ENCODE data around the gene DAB1. TPM values are rescaled to one million over a fixed set of nuclear protein-coding genes. Genes with fewer than 3 reads are reported as not detected.
A peak's percentile ranks its signal among the peaks of the same experiment; 100 is the strongest.

The DAB1 gene
- total RNA-seq, 1 donor from 2014 or later: 14.0 TPM

DNA sequence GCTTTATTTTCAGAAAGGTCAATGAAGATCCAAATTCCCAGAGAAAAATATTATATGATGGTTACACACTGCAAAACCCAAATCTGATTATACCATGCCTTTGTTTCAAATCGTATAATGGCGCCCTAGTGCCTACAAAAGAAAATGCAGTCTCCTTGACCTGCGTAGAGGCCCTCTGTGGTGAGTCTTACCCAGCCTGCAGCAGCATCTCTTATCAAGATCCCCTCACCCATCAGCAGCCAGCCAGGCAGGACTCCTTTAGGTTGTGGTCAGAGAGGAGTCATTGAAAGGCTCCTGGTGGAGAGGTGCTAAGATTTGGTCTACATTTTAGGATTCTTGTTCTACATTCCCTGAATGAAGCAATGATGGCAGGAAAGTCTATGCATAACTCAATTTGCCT is 23.7 kb upstream of the DAB1 start:
- DNase-seq (ENCODE audit: low read depth, low spot score): no peak
- peaks cover 5% of the 10 kb centered on the region for H3K27me3 Mint-ChIP-seq (ENCODE audit: low read depth)
- no peak overlapping the region for H3K27ac Mint-ChIP-seq (ENCODE audit: unreplicated experiment)
- H3K9me3 Mint-ChIP-seq: peaks cover 3% of the 10 kb centered on the region
- H3K4me3 Mint-ChIP-seq: no peak overlapping the region
- no peaks in the 10 kb centered on the region for H3K36me3 Mint-ChIP-seq (ENCODE audit: low read depth)
- TF ChIP-seq, protein P1, sequence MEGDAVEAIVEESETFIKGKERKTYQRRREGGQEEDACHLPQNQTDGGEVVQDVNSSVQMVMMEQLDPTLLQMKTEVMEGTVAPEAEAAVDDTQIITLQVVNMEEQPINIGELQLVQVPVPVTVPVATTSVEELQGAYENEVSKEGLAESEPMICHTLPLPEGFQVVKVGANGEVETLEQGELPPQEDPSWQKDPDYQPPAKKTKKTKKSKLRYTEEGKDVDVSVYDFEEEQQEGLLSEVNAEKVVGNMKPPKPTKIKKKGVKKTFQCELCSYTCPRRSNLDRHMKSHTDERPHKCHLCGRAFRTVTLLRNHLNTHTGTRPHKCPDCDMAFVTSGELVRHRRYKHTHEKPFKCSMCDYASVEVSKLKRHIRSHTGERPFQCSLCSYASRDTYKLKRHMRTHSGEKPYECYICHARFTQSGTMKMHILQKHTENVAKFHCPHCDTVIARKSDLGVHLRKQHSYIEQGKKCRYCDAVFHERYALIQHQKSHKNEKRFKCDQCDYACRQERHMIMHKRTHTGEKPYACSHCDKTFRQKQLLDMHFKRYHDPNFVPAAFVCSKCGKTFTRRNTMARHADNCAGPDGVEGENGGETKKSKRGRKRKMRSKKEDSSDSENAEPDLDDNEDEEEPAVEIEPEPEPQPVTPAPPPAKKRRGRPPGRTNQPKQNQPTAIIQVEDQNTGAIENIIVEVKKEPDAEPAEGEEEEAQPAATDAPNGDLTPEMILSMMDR (conservative IDR thresholded peaks at IDR 0.05): no peak
- no peaks in the 10 kb centered on the region for H3K4me1 Mint-ChIP-seq

DNA sequence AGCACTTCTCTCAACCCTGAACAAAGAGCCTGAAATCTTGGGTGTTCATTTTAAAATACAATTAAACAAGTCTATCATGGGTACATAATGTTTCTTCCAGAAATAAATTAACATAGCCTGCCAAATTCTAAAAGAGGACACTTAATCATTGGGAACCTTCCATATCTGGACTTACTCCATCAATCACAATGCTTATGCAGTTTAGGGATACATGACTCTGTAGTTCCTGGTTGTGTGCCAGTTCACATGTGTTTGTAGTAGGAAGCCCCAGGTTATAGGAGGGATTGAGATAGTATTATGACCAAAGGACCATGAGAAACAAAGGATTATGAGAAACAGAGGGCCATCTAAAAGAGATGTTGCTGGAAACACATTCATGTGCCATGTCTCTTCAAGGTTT is 19.1 kb upstream of the DAB1 start:
- Mint-ChIP-seq H3K4me1 (peaks cover 5% of the 10 kb centered on the region), H3K36me3 (ENCODE audit: low read depth) (peaks cover 2% of the 10 kb centered on the region), H3K27me3 (ENCODE audit: low read depth) (no peaks in the 10 kb centered on the region), H3K27ac (ENCODE audit: unreplicated experiment) (no peak overlapping the region), H3K9me3 (no peaks in the 10 kb centered on the region), H3K4me3 (no peak overlapping the region)
- no peak for DNase-seq (ENCODE audit: low read depth, low spot score)
- TF ChIP-seq, protein P1 (conservative IDR thresholded peaks at IDR 0.05): no peak

GRCh38 chr1:57440096-57440495 is 16.2 kb upstream of the DAB1 start:
- no peaks in the 10 kb centered on the region for H3K27me3 Mint-ChIP-seq (ENCODE audit: low read depth)
- H3K4me1 Mint-ChIP-seq: peaks cover 9% of the 10 kb centered on the region
- peaks cover 2% of the 10 kb centered on the region for H3K36me3 Mint-ChIP-seq (ENCODE audit: low read depth)
- TF ChIP-seq, protein P1 (conservative IDR thresholded peaks at IDR 0.05): no peak
- H3K9me3 Mint-ChIP-seq: no peaks in the 10 kb centered on the region
- no peak overlapping the region for H3K4me3 Mint-ChIP-seq
- H3K27ac Mint-ChIP-seq (ENCODE audit: unreplicated experiment): no peak overlapping the region
- DNase-seq (ENCODE audit: low read depth, low spot score): no peak

DNA sequence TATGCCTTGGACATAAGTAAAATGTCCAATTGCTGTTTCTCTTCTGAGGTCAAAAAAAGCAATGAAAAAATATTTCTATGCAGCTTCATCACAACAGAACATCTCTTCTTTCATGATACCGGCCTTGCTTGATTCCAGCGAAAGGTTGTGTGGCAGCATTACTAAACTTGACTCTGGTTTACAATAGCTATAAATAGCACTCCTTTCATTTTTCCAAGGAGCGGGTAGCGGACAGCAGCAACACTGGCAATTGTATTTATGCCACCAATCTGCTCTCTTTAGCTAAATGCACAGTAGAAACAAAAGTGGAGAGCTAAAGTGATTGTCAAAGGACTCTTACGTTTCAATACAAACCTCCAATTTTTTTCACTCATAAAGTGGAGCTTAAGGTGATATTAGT is 7.5 kb upstream of the DAB1 start:
- Mint-ChIP-seq H3K9me3 (peaks cover 7% of the 10 kb centered on the region), H3K36me3 (ENCODE audit: low read depth) (no peaks in the 10 kb centered on the region), H3K4me1 (peaks cover 9% of the 10 kb centered on the region), H3K27ac (ENCODE audit: unreplicated experiment) (no peak overlapping the region), H3K27me3 (ENCODE audit: low read depth) (no peaks in the 10 kb centered on the region), H3K4me3 (no peak overlapping the region)
- TF ChIP-seq, protein P1 (conservative IDR thresholded peaks at IDR 0.05): no peak
- no peak for DNase-seq (ENCODE audit: low read depth, low spot score)

DNA sequence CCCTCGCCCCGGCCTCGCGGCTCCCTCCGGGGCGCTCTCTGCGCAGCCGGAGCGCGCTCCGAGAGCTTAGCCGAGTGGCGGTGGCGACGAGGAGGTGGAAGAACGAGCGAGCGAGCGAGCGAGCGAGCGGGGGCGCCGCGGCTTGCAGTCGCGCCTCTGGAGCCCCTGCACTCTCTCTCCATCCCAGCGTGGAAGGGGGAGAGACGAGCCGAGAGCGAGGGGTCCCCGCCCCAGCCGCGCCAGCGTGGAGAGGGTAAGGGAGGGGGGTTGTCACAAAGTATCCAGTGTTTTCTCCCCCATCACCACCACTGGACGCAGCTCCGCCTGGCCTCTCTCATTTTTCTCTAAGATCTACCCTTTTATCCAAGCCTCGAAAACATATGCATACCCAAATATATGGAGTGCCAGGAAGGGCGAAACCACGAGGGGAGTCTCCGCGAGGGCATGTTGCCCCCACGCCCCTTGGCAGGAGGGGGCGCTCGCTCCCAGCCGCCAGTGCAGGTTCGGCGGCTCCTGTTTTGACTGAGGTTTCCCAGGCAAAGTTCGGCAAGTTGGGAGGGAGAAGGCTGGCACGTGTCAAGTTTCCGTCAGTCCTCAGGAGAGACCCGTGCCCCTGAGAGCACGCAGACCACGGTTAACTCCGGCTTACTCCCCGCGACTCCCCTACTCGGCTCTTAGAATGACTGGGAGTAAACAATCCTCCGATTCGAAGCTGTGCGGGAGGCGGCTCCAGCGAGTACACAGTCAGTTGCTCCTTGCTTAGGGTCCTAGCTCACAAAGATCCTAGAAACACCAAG is 569 bp upstream of the DAB1 start:
- H3K27me3 Mint-ChIP-seq (ENCODE audit: low read depth): peaks cover 21% of the 10 kb centered on the region
- TF ChIP-seq, protein P1 (conservative IDR thresholded peaks at IDR 0.05): peak; percentile 75
- no peaks in the 10 kb centered on the region for H3K36me3 Mint-ChIP-seq (ENCODE audit: low read depth)

More for the DNA sequence above, 569 bp upstream of the DAB1 start:
- peak; percentile 58 for DNase-seq (ENCODE audit: low read depth, low spot score)
- Mint-ChIP-seq H3K9me3 (peaks cover 3% of the 10 kb centered on the region), H3K27ac (ENCODE audit: unreplicated experiment) (no peak overlapping the region), H3K4me3 (peak overlapping the region; percentile 93), H3K4me1 (peaks cover 26% of the 10 kb centered on the region)
